Activated B cell treated with CpG ODN at 0.5 μM for 24 hours (primary cell): ENCODE results near the gene KCTD3. TPM values are rescaled to one million over a fixed set of nuclear protein-coding genes. Genes with fewer than 3 reads are reported as not detected.

Source experiments
- ATAC-seq: fragments of 200-7000 bp; cut with Tn5 transposase; one replicate; pipeline ENCODE4 v1.10.0; 2021; ENCODE audit warnings: low read depth, mild to moderate bottlenecking, moderate library complexity
- CTCF ChIA-PET: fragments of 350-600 bp; sonication (Branson Sonifier 250); formaldehyde crosslinking; loops from one replicate; lab custom pipeline; 2021; ENCODE audit warnings: antibody characterized with exemption; lab: Charles Lee
- POLR2A ChIA-PET: fragments of 350-600 bp; sonication (Branson Sonifier 250); formaldehyde crosslinking; loops from one replicate; lab custom pipeline; 2021; ENCODE audit warnings: antibody characterized with exemption; lab: Charles Lee
- DNase-seq: peaks from one replicate; pipeline ENCODE4 v3.0.0; 2022
- H3K27ac Mint-ChIP-seq: one replicate; pipeline ENCODE4 v1.8.0; 2020; ENCODE audit warnings: mixed read lengths
- H3K27me3 Mint-ChIP-seq: one replicate; pipeline ENCODE4 v1.8.0; 2021; ENCODE audit warnings: mixed read lengths
- H3K36me3 Mint-ChIP-seq: one replicate; pipeline ENCODE4 v1.8.0; 2021; ENCODE audit warnings: low read depth, mixed read lengths
- H3K4me1 Mint-ChIP-seq: one replicate; pipeline ENCODE4 v1.8.0; 2021; ENCODE audit warnings: mixed read lengths
- H3K4me3 Mint-ChIP-seq: one replicate; pipeline ENCODE4 v1.8.0; 2020; ENCODE audit warnings: mild to moderate bottlenecking, mixed read lengths
- H3K9me3 Mint-ChIP-seq: one replicate; pipeline ENCODE4 v1.8.0; 2020; ENCODE audit warnings: mixed read lengths
- intact Hi-C: fragments of 100-400 bp; cut with micrococcal nuclease; formaldehyde crosslinking; loops from one replicate; pipeline ENCODE4 v1.15.1; 2024
- total RNA-seq: library from RNA; stranded (reverse); gene quantifications from 2 replicates; pipeline ENCODE4 v1.2.3, GENCODE V29; 2022
- TF ChIP-seq, protein P1 (sequence below): fragments of 200-600 bp; IDR thresholded peaks from one replicate; pipeline ENCODE4 v1.8.0; 2022; ENCODE audit warnings: antibody characterized with exemption, mild to moderate bottlenecking

Gene KCTD3
- total RNA-seq, 1 donor from 2014 or later = 5.8 TPM

DNA sequence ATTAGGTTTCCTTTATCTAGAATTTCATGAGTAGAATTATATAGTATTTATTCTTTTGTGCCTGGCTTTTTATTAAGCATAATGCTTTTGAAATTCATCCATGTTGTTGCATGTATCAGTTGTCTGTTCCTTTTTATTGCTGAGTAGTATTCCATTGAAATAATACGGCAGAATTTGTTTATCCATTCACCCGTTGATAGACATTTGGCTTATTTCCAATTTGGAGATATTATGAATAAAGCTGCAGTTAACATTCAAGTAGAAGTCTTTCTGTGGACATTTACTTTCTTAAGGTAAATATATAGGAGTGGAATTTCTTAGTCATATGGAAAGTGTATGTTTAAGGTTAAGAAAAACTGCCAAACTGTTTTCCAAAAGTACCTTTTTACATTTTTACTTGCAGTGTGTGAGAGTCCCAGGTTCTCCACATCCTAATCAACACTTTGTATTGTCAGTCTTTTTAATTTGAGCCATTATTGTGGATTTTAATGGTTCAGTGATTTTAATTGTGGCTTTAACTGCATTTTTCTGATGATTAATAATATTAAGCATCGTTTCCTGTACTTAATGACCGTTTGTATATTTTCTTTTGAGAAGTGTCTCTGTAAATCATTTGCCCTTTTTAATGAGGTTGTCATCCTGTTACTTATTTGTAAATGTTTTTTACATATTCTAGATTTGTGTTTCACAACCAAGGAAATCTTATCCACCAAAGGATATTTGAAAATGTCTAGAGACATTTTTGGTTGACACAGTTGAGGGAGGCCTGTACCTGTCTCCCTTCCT lies 22.7 kb downstream of the KCTD3 start:
- H3K9me3 Mint-ChIP-seq = peaks cover 4% of the 10 kb centered on the region
- H3K27me3 Mint-ChIP-seq = no peaks in the 10 kb centered on the region
- no peak overlapping the region for H3K27ac Mint-ChIP-seq
- ATAC-seq = no peak
- DNase-seq = no peak
- CTCF ChIA-PET = no interaction called here
- H3K4me1 Mint-ChIP-seq = no peaks in the 10 kb centered on the region
- TF ChIP-seq, protein P1, sequence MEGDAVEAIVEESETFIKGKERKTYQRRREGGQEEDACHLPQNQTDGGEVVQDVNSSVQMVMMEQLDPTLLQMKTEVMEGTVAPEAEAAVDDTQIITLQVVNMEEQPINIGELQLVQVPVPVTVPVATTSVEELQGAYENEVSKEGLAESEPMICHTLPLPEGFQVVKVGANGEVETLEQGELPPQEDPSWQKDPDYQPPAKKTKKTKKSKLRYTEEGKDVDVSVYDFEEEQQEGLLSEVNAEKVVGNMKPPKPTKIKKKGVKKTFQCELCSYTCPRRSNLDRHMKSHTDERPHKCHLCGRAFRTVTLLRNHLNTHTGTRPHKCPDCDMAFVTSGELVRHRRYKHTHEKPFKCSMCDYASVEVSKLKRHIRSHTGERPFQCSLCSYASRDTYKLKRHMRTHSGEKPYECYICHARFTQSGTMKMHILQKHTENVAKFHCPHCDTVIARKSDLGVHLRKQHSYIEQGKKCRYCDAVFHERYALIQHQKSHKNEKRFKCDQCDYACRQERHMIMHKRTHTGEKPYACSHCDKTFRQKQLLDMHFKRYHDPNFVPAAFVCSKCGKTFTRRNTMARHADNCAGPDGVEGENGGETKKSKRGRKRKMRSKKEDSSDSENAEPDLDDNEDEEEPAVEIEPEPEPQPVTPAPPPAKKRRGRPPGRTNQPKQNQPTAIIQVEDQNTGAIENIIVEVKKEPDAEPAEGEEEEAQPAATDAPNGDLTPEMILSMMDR = no peak
- POLR2A ChIA-PET = no interaction called here
- intact Hi-C loops = no loop called here
- no peak overlapping the region for H3K4me3 Mint-ChIP-seq
- H3K36me3 Mint-ChIP-seq = peaks cover 3% of the 10 kb centered on the region

DNA sequence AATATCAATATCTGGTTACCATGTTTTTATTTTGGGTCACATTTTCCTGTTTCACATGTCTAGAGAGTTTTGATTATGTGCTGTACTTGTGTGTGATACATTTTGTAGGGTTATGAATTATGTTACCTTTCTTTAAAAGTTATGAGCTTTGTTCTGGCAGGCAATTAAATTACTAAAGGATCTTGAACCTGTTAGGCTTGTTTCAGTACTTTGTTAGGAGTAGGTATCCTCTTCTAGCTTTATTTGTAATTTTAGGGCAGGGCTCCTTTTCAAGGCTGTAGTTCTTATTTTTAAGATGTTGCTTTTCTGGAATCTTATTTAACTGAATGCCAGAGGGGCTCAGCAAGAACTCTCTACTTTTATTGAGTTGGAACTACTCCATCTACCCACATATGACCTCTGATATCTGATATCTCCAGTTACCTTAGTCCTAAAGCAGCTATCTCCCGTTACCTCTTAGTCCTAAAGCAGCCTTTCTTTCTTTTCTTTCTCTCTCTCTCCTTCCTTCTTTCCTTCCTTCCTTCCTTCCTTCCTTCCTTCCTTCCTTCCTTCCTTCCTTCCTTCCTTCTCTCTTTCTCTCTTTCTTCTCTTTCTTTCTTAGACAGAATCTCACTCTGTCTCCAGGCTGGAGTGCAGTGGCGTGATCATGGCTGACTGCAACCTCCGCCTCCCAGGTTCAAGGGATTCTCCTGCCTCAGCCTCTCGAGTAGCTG lies 23.8 kb downstream of the KCTD3 start:
- Mint-ChIP-seq H3K36me3 (no peaks in the 10 kb centered on the region), H3K27ac (no peak overlapping the region)
- CTCF ChIA-PET = no interaction called here

DNA sequence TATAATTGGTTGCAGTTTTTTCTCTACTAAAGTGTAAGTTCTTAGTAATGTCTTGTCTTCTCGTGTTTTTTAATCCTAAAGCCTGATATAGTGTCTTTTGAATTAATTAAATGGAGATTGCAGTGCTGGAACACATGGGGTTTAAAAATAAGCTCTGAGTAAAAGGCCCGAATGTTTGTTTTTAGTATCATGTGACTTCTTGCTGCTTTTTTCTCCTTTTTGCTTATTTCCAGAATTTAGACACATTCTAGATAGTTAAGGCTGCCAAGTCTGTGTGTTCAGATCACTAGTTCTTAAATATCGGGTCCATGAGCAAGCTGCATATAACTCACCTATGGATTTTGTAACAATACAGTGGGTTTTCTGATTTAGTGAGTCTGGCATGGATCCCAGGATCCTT lies 27.5 kb downstream of the KCTD3 start:
- no peaks in the 10 kb centered on the region for H3K27me3 Mint-ChIP-seq
- POLR2A ChIA-PET = no interaction called here
- no peaks in the 10 kb centered on the region for H3K36me3 Mint-ChIP-seq
- DNase-seq (no peak), ATAC-seq (no peak)
- intact Hi-C loops = no loop called here
- CTCF ChIA-PET = interaction anchor here (0.7 kb wide), 1 partner anchor 17 kb away, joined by 3 read pairs; no protein-coding TSS in a partner anchor
- no peak overlapping the region for H3K27ac Mint-ChIP-seq
- no peak overlapping the region for H3K4me3 Mint-ChIP-seq
- H3K4me1 Mint-ChIP-seq = no peaks in the 10 kb centered on the region
- TF ChIP-seq, protein P1 = no peak
- no peaks in the 10 kb centered on the region for H3K9me3 Mint-ChIP-seq

More for the DNA sequence above, 23.8 kb downstream of the KCTD3 start:
- ATAC-seq (no peak), DNase-seq (no peak)
- H3K27me3 Mint-ChIP-seq = no peaks in the 10 kb centered on the region
- intact Hi-C loops = no loop called here
- POLR2A ChIA-PET = no interaction called here
- no peaks in the 10 kb centered on the region for H3K4me1 Mint-ChIP-seq
- no peak overlapping the region for H3K4me3 Mint-ChIP-seq
- TF ChIP-seq, protein P1 = no peak
- no peaks in the 10 kb centered on the region for H3K9me3 Mint-ChIP-seq

DNA sequence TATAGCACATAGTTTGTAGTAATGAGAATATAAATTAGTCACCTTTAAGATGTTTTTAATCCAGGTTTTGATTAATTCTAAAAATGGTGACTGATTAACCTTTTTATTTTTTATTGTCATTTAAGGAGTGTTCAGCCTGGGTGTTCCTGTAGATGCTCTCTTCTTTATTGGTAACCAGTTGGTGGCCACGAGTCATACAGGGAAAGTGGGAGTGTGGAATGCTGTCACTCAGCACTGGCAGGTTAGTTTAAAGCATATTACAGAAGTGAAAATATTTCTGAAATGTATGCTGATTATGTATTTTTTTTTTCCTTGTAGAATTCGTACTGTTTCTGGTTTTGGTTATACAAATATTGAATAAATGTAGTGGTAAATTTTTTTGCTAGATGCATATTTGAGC lies 28.1 kb downstream of the KCTD3 start:
- Mint-ChIP-seq H3K27ac (no peak overlapping the region), H3K9me3 (no peaks in the 10 kb centered on the region), H3K36me3 (no peaks in the 10 kb centered on the region), H3K4me3 (no peak overlapping the region), H3K4me1 (no peaks in the 10 kb centered on the region), H3K27me3 (no peaks in the 10 kb centered on the region)
- no peak for ATAC-seq
- ChIA-PET CTCF (no interaction called here), POLR2A (no interaction called here)
- TF ChIP-seq, protein P1 = no peak
- intact Hi-C loops = no loop called here
- DNase-seq = no peak

DNA sequence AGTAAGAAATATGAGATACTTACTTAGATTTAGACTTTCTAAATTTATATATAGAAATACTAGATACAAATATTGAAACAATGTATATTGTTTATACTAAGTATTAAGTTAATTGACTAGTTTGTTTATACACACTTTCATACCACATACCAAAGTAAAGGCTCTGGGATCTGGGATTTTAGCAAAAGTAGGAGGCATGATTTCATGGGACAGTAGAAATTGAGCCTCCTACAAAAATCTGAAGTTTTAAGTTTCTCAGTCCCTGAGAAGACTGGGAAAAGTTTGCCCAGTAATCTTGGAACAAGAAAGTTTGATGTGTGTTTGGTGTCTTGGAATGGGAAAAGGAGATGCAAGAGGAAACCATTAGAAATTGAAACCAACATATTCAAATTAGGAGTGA lies 30.9 kb downstream of the KCTD3 start:
- no peak overlapping the region for H3K4me3 Mint-ChIP-seq
- TF ChIP-seq, protein P1 = no peak
- H3K27ac Mint-ChIP-seq = no peak overlapping the region
- CTCF ChIA-PET = no interaction called here
- H3K27me3 Mint-ChIP-seq = no peaks in the 10 kb centered on the region
- no peaks in the 10 kb centered on the region for H3K36me3 Mint-ChIP-seq
- intact Hi-C loops = no loop called here
- no peaks in the 10 kb centered on the region for H3K9me3 Mint-ChIP-seq
- H3K4me1 Mint-ChIP-seq = no peaks in the 10 kb centered on the region
- ATAC-seq (no peak), DNase-seq (no peak)
- POLR2A ChIA-PET = no interaction called here
